A673 (cell line): ENCODE measurements around the gene PASK. TPM values are rescaled to one million over a fixed set of nuclear protein-coding genes. Genes with fewer than 3 reads are reported as not detected.

Experiments
- BruUV-seq: library from RNA; stranded (reverse); fragments of 400-500 nt; replicated peaks from 2 replicates; lab custom pipeline; 2021; lab: Mats Ljungman, UMichigan
- CTCF ChIA-PET: fragments of 300-600 bp; sonication (Branson Sonifier 250); formaldehyde crosslinking; loops from one replicate; lab custom pipeline; 2022; ENCODE audit warnings: antibody characterized with exemption; lab: Charles Lee
- POLR2A ChIA-PET: fragments of 300-600 bp; sonication (Branson Sonifier 250); formaldehyde crosslinking; loops from one replicate; lab custom pipeline; 2022; ENCODE audit warnings: antibody characterized with exemption; ENCODE audit not compliant: low non-redundant PET; lab: Charles Lee
- DNase-seq: peaks from one replicate; pipeline ENCODE4 v3.0.0-alpha.2; 2015; ENCODE audit warnings: low spot score
- H3K27ac ChIP-seq: fragments of 200-600 bp; sonication (generic); 2 replicates; pipeline ENCODE4 v1.5.1; 2016; ENCODE audit warnings: mixed run types, low read depth, mild to moderate bottlenecking, mixed read lengths, antibody characterized with exemption, low read length; ENCODE audit not compliant: poor library complexity, severe bottlenecking
- H3K27me3 ChIP-seq: fragments of 200-600 bp; sonication (generic); replicated peaks from 2 replicates; pipeline ENCODE4 v1.6.1; 2017; ENCODE audit warnings: mixed run types, low read depth, mild to moderate bottlenecking, mixed read lengths, antibody characterized with exemption, low read length; ENCODE audit not compliant: insufficient read depth, poor library complexity
- H3K36me3 ChIP-seq: fragments of 200-600 bp; sonication (generic); 2 replicates; pipeline ENCODE4 v1.6.1; 2016; ENCODE audit warnings: mixed run types, mild to moderate bottlenecking, mixed read lengths, antibody characterized with exemption, low read length; ENCODE audit not compliant: insufficient read depth, poor library complexity, severe bottlenecking
- H3K4me1 ChIP-seq: fragments of 200-600 bp; sonication (generic); 2 replicates; pipeline ENCODE4 v1.6.1; 2017; ENCODE audit warnings: mixed run types, mild to moderate bottlenecking, mixed read lengths, antibody characterized with exemption, low read length; ENCODE audit not compliant: insufficient read depth, poor library complexity, severe bottlenecking
- H3K4me3 ChIP-seq: fragments of 200-600 bp; sonication (generic); 2 replicates; pipeline ENCODE4 v1.5.1; 2016; ENCODE audit warnings: low read depth, mixed run types, mild to moderate bottlenecking, mixed read lengths, low read length; ENCODE audit not compliant: poor library complexity, severe bottlenecking
- H3K9me3 ChIP-seq: fragments of 200-600 bp; sonication (generic); 2 replicates; pipeline ENCODE4 v1.6.1; 2016; ENCODE audit warnings: mixed run types, low read depth, mild to moderate bottlenecking, mixed read lengths, antibody characterized with exemption, low read length; ENCODE audit not compliant: poor library complexity, severe bottlenecking
- CTCF ChIP-seq: fragments of 300-800, 200-600 bp; sonication (generic); conservative IDR thresholded peaks from 2 replicates; pipeline ENCODE4 v1.5.1; 2017; ENCODE audit warnings: low read depth, mild to moderate bottlenecking, antibody characterized with exemption, low read length, moderate library complexity, mixed read lengths
- EZH2 ChIP-seq: fragments of 200-600 bp; sonication (generic); IDR thresholded peaks from 2 replicates; pipeline ENCODE4 v1.6.1; 2017; ENCODE audit warnings: borderline replicate concordance, low read depth, mild to moderate bottlenecking, mixed read lengths, antibody characterized with exemption, low read length; ENCODE audit not compliant: poor library complexity, severe bottlenecking
- intact Hi-C: fragments of 100-400 bp; cut with micrococcal nuclease; formaldehyde crosslinking; loops from one replicate; pipeline ENCODE4 v1.10.0; 2022; ENCODE audit not compliant: unreplicated experiment
- total RNA-seq: library from RNA; stranded (reverse); gene quantifications from 2 replicates; pipeline ENCODE4 v1.2.3, GENCODE V29; 2021

Gene PASK
- total RNA-seq, 1 experiment from 2014 or later = 59.4 TPM

GRCh38 chr2:241189093-241189855 lies 40.0 kb upstream of the PASK start:
- ChIA-PET CTCF (no interaction called here), POLR2A (no interaction called here)
- no peak for DNase-seq
- no peak overlapping the region for H3K4me3 ChIP-seq
- no peaks in the 10 kb centered on the region for H3K9me3 ChIP-seq
- BruUV-seq = no TSS peak
- H3K36me3 ChIP-seq = no peaks in the 10 kb centered on the region
- intact Hi-C loops = no loop called here
- no peaks in the 10 kb centered on the region for H3K4me1 ChIP-seq
- H3K27ac ChIP-seq = no peak overlapping the region
- no peaks in the 10 kb centered on the region for H3K27me3 ChIP-seq
- TF ChIP-seq CTCF (no peak), EZH2 (no peak)

GRCh38 chr2:241188361-241189092 lies 39.3 kb upstream of the PASK start, which contains the start of gene ANO7:
TSS of gene ANO7 (plus strand) at chr2:241188677. CDS start at chr2:241190064, 1,387 bp downstream.
- Histone ChIP-seq H3K9me3 (no peaks in the 10 kb centered on the region), H3K4me1 (no peaks in the 10 kb centered on the region), H3K27me3 (no peaks in the 10 kb centered on the region), H3K27ac (no peak within 1 kb of the TSS), H3K36me3 (no peaks in the 10 kb centered on the region), H3K4me3 (no peak within 1 kb of the TSS)
- ChIA-PET POLR2A (no interaction called here), CTCF (no interaction called here)
- no TSS peak for BruUV-seq
- DNase-seq = no peak
- TF ChIP-seq CTCF (no peak), EZH2 (no peak)
- intact Hi-C loops = no loop called here

DNA sequence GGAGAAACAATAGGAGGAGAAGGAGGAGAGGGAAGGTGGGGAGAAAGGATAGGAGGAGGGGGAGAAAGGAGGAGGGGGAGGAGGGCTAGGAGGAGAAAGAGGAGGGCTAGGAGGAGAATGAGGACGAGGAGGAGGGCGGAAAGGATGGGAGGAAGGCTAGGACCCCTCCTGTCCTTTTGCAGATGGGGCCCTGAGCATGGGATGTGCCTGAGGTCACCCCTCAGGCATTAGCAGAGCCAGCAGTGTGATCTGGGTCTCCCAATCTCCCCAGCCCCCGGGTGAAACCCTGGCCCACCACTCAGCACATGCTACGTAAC lies 38.6 kb upstream of the PASK start:
- BruUV-seq = no TSS peak
- Histone ChIP-seq H3K36me3 (no peaks in the 10 kb centered on the region), H3K9me3 (no peaks in the 10 kb centered on the region), H3K27ac (no peak overlapping the region), H3K27me3 (no peaks in the 10 kb centered on the region), H3K4me3 (no peak overlapping the region), H3K4me1 (no peaks in the 10 kb centered on the region)
- intact Hi-C loops = no loop called here
- DNase-seq = no peak
- no peak for TF ChIP-seq CTCF
- no peak for TF ChIP-seq EZH2
- ChIA-PET CTCF (no interaction called here), POLR2A (no interaction called here)
